ENCODE data around the gene OPRPN. TPM values are rescaled to one million over a fixed set of nuclear protein-coding genes. Genes with fewer than 3 reads are reported as not detected.

Gene OPRPN
- total RNA-seq, 1 donor from 2014 or later, result not detected

GRCh38 chr4:70452946-70453345 is 55.2 kb downstream of the OPRPN start:
- TF ChIP-seq CTCF (IDR thresholded peaks at IDR 0.05; ENCODE audit: insufficient read depth, low read depth, low read length), result no peak
- no peak for TF ChIP-seq EZH2 (IDR thresholded peaks at IDR 0.05; ENCODE audit: insufficient read depth, low read length)
- H3K27me3 Mint-ChIP-seq (ENCODE audit: low read depth, unreplicated experiment), result no peaks in the 10 kb centered on the region
- DNase-seq (ENCODE audit: low read depth) (no peak), FAIRE-seq (no peak)
- H3K9me3 Mint-ChIP-seq (ENCODE audit: unreplicated experiment), result no peaks in the 10 kb centered on the region
- no peaks in the 10 kb centered on the region for H3K27me3 ChIP-seq (ENCODE audit: insufficient read depth, low read length)
- H4K20me1 ChIP-seq (ENCODE audit: insufficient read depth, low read length), result no peaks in the 10 kb centered on the region
- no peak overlapping the region for H3K27ac ChIP-seq (ENCODE audit: low read depth, low read length)
- H3K36me3 ChIP-seq (ENCODE audit: insufficient read depth, low read length), result no peaks in the 10 kb centered on the region
- H2AFZ ChIP-seq (ENCODE audit: low read depth, low read length), result no peak overlapping the region
- H3K79me2 ChIP-seq (ENCODE audit: insufficient read depth, low read length), result no peaks in the 10 kb centered on the region
- no peak overlapping the region for H3K4me3 ChIP-seq (ENCODE audit: insufficient read depth, low read depth, low read length)
- no peak overlapping the region for H3K9ac ChIP-seq (ENCODE audit: low read length)
- no peak overlapping the region for H3K4me3 Mint-ChIP-seq (ENCODE audit: unreplicated experiment)
- H3K27ac Mint-ChIP-seq (ENCODE audit: unreplicated experiment), result no peak overlapping the region
- no peaks in the 10 kb centered on the region for H3K4me1 Mint-ChIP-seq (ENCODE audit: low read depth, unreplicated experiment)
- H3K9me3 ChIP-seq (ENCODE audit: insufficient read depth, low read depth, low read length), result no peaks in the 10 kb centered on the region
- H3K4me2 ChIP-seq (ENCODE audit: low read length), result no peak overlapping the region
- no peaks in the 10 kb centered on the region for H3K36me3 Mint-ChIP-seq (ENCODE audit: low read depth, unreplicated experiment)
- no peaks in the 10 kb centered on the region for H3K4me1 ChIP-seq (ENCODE audit: insufficient read depth, low read length)

Other genes with a start within 250 kb of the OPRPN start
- not detected in 2 replicates for gene PRR27, start 243.7 kb upstream of the OPRPN start, total RNA-seq
- not detected in 2 replicates for gene ODAM, start 202.2 kb upstream of the OPRPN start, total RNA-seq
- not detected in 2 replicates for gene FDCSP, start 171.8 kb upstream of the OPRPN start, total RNA-seq
- not detected in 2 replicates for gene CSN3, start 155.3 kb upstream of the OPRPN start, total RNA-seq
- not detected in 2 replicates for gene CABS1, start 63.0 kb upstream of the OPRPN start, total RNA-seq
- gene SMR3A, start 37.2 kb upstream of the OPRPN start, total RNA-seq, result not detected in 2 replicates
- not detected in 2 replicates for gene SMR3B, start 14.8 kb upstream of the OPRPN start, total RNA-seq
- gene MUC7, start 74.3 kb downstream of the OPRPN start, total RNA-seq, result not detected in 2 replicates
- not detected in 2 replicates for gene AMTN, start 120.6 kb downstream of the OPRPN start, total RNA-seq
- gene AMBN, start 194.3 kb downstream of the OPRPN start, total RNA-seq, result not detected in 2 replicates
- 0.11 and 0.38 TPM in 2 replicates for gene ENAM, start 230.8 kb downstream of the OPRPN start, total RNA-seq

Data from astrocyte (in vitro differentiated cells and primary cell).